Measurements from ENCODE around the gene C9orf57.
"Not testable (repeated sequence)": the region's sequence is repeated elsewhere in the genome, so short reads cannot be mapped to it uniquely, and the experiment has no call there.

C9orf57 gene

DNA sequence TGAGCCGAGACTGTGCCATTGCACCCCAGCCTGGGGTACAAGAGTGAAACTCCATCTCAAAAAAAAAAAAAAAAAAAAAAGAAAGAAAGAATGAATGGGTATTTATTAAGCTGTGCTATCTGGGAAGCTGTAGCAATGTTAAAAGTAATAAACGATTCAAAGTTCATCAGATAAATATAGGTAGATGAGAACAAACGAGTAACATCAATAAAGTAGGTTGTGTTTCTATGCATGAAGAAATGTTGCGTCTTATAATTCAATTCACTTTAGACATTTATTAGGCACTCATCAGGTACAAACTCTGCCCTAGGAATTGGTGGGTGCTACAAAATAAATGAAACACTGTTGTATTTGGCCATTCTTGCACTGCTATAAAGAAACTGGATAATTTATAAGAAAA lies 36.8 kb downstream of the C9orf57 start:
- DNase-seq (ENCODE audit: low read depth in 2 of 2) = no peak

DNA sequence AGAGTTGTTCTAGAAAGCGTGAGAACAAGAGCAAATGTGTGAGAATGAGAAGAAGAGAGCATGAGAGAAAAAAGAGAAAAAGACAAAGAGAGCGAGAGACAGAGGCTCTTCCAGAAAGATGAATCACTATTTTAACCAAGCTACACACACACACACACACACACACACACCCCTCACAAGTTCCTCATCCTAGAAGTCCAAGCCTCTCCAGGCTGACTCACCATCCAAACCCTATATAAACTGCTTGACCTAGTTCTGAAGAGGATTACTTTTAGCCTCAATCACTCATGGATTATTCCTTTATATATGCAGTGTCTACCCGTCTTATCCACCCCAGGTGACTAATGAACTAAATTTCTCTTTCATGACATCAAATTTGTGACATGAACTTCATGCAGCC lies 37.6 kb downstream of the C9orf57 start:
- DNase-seq (ENCODE audit: low read depth in 2 of 2) = no peak

DNA sequence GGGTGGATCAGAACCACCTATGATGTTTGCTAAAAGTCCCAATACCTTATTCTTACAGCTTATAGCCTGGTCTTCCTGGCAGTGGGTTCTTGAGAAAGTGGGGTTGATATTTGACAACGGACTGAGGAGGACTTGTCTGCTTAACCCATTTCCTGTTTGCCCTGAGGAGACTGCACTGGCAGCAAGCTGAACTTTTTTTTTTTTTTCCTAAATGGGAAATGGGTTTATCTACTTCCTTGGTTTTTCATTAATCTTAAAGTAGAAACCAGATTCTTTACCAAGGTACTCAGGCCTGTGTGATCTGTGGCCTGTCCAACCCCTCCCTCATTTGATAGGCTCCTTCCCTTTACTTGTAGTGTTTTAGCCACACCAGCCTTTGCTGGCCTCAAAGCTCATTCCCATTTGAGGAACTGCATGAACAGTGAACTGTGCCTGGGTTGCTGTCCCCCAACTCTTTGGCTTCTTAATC lies 47.1 kb downstream of the C9orf57 start:
- no peak for DNase-seq (ENCODE audit: low read depth in 2 of 2)

GRCh38 chr9:72012646-72013045 lies 47.8 kb downstream of the C9orf57 start:
- no peak for DNase-seq (ENCODE audit: low read depth in 2 of 2)

DNA sequence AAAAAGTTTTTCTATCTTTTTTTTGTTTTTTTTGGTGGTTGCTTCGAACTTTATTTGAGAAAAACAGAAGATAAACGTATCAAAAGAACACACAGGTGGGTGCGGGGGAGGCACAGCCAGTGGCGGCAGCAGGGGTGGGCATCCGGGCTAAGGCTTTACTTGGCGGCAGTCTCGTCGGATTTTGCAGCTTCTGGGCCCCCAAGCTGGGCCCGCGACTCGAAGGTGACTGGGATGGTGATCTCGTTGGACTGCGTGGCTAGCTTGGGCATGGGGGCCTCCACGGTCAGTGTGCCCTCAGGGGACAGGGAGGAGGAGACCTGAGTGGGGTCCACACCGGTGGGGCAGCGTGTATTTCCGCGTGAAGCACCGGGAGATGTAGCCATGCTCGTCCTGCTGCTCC lies 52.7 kb downstream of the C9orf57 start:
- not testable (repeated sequence) for DNase-seq (ENCODE audit: low read depth in 2 of 2)

GRCh38 chr9:72006501-72006900 lies 53.9 kb downstream of the C9orf57 start:
- DNase-seq (ENCODE audit: low read depth in 2 of 2) = no peak

GRCh38 chr9:72005451-72005850 lies 55.0 kb downstream of the C9orf57 start:
- DNase-seq (ENCODE audit: low read depth in 2 of 2) = no peak
